HG03457 (cell line): ENCODE data around the gene SIGLECL1.
"Not testable (repeated sequence)": the region's sequence is repeated elsewhere in the genome, so short reads cannot be mapped to it uniquely, and the experiment has no call there.

Experiments used
- ATAC-seq: cut with Tn5 transposase; IDR thresholded peaks from one replicate; pipeline ENCODE4 v1.9.1; 2021; ENCODE audit warnings: moderate number of reproducible peaks; ENCODE audit not compliant: unreplicated experiment

Gene SIGLECL1

GRCh38 chr19:51250786-51251467 is at the start of gene SIGLECL1:
Gene SIGLECL1, plus strand, starts transcription at chr19:51251080. Its CDS starts 12,993 bp downstream, at chr19:51264073.
- ATAC-seq: no peak

- ATAC-seq: no peak
Measured at GRCh38 chr19:51201712-51202111, 49.2 kb upstream of the SIGLECL1 start.

DNA sequence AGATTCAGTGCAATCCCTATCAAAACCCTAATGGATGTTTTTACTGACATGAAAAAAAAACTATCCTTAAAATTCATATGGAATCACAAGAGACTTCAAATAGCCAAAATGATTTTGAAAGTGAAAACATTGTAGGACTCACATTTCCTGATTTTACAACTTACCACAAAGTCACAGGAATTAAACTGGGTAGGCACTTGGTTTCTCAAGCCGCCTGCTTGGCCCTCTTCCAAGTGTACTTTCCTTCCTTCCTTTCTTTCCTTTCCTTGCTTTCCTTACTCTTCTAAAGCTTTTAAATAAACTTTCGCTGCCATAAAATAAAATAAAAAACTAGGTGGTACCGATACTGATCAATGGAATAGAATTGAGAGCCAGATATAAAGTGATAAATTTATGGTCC is 47.0 kb upstream of the SIGLECL1 start:
- ATAC-seq: no peak

GRCh38 chr19:51204321-51204720 is 46.6 kb upstream of the SIGLECL1 start:
- no peak for ATAC-seq

GRCh38 chr19:51207747-51208146 is 43.1 kb upstream of the SIGLECL1 start:
- ATAC-seq: no peak

DNA sequence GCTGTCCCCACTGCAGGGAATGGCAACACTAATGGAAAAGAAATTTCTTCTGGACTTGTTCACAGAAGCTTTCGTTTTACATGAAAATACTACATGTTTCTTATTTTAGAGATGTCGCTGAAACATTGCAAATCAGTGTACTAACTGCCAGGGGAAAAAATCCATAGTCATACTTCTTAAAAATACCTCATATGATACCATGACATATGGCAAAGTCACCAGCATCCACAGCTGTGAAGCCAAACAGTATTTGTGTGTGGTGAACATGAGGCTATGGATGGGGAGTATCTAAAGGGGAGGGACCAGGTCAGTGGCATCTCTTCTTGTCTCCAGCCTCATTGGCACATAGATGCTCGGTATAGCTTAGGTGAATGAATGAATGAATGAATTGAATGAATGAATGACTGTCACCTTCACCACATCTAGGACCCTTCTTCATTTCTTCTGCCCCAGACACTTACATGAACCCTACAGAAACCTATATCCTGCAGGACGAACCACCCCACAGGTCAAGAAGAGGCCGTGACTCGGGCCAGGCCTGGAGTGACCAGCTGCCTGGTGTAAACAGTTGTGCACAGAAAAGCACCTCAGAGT is 40.6 kb upstream of the SIGLECL1 start:
- ATAC-seq: no peak

DNA sequence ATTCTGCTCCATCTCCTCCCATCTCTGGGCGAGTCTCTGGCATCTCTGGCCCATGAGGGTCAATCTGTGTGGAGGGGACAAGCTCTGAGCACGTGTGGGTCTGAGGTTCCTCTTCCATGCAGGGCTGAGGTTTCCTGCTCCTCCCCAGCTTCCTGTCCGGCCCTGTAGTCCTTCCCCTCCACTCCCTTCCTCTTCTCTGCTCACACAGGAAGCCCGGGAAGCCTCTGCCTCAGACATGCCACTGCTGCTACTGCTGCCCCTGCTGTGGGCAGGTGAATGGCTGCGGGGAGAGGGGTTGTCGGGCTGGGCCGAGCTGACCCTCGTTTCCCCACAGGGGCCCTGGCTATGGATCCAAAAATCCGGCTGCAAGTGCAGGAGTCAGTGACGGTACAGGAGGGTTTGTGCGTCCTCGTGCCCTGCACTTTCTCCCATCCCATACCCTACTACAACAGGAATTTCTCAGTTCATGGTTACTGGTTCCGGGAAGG is 40.0 kb upstream of the SIGLECL1 start:
- not testable (repeated sequence) for ATAC-seq

DNA sequence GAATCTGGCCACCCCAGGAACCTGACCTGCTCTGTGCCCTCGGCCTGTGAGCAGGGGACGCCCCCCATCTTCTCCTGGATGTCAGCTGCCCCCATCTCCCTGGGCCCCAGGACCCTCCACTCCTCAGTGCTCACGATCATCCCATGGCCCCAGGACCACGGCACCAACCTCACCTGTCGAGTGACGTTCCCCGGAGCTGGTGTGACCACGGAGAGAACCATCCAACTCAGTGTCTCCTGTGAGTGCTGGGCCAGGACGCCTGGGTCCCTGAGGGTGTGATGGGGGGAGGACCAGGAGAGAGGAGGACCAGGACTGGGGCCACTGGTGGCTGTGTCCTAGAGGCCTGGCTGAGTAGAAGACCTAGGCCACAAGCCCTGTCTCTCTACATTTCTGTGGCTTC is 39.0 kb upstream of the SIGLECL1 start:
- ATAC-seq: no peak

DNA sequence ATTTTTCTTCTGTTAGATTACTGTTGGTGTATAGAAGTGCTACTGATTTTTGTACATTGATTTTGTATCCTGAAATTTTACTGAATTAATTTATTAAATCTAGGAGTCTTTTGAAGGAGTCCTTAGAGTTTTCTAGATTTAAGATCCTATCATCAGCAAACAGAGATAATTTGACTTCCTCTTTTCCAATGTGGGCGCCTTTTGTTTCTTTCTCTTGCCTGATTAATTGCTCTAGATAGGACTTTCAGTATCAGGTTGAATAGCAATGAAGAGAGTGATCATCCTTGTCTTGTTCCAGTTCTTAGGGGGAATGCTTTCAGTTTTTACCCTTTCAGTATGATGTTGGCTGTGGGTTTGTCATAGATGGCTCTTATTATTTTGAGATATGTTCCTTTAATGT is 31.6 kb upstream of the SIGLECL1 start:
- no peak for ATAC-seq

DNA sequence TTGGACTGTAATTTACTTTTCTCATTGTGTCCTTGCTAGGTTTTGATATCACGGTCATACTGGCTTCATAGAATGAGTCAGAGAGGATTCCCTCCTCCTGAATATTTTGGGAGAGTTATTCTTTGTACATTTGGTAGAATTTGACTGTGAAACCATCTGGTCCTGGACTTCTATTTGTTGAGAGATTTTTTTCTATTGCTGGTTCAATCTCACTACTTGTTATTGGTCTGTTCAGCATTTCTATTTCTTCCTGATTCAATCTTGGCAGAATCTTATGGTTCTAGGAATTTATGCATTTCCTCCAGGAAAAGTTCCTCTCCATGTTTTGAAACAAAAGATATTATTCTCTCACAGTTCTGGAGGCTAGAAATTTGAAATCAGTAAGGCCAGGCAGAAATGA is 30.9 kb upstream of the SIGLECL1 start:
- ATAC-seq: no peak

GRCh38 chr19:51220996-51221395 is 29.9 kb upstream of the SIGLECL1 start:
- ATAC-seq: no peak

- no peak for ATAC-seq
Measured at GRCh38 chr19:51224163-51224641, 26.7 kb upstream of the SIGLECL1 start.

DNA sequence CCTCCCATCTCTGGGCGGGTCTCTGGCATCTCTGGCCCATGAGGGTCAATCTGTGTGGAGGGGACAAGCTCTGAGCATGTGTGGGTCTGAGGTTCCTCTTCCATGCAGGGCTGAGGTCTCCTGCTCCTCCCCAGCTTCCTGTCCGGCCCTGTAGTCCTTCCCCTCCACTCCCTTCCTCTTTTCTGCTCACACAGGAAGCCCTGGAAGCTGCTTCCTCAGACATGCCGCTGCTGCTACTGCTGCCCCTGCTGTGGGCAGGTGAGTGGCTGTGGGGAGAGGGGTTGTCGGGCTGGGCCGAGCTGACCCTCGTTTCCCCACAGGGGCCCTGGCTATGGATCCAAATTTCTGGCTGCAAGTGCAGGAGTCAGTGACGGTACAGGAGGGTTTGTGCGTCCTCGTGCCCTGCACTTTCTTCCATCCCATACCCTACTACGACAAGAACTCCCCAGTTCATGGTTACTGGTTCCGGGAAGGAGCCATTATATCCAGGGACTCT is 25.9 kb upstream of the SIGLECL1 start, which contains the start of gene CD33:
CD33 (plus strand) TSS at position 183 of the 496 bp plus-strand sequence; CDS start at position 222, 39 bp downstream.
- not testable (repeated sequence) for ATAC-seq

GRCh38 chr19:51226067-51226466 is 24.8 kb upstream of the SIGLECL1 start:
- ATAC-seq: no peak

DNA sequence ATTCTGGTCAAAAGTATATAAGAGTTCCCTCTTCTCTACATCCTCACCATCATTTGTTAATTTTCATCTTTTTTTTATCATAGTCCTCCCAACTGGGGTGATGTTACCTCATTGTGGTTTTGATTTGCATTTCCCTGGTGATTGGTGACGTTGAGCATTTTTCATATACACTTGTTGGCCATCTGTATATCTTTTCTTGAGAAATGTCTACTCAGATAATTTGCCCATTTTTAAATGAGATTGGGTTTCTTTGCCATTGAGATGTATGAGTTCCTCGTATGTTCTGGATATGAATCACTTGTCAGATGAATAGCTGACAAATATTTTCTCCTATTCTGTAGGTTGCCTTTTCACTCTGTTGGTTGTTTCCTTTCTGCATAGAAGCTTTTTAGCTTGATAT is 23.6 kb upstream of the SIGLECL1 start:
- no peak for ATAC-seq

GRCh38 chr19:51227966-51228365 is 22.9 kb upstream of the SIGLECL1 start:
- no peak for ATAC-seq

GRCh38 chr19:51240866-51241265 is 10.0 kb upstream of the SIGLECL1 start:
- ATAC-seq: no peak

GRCh38 chr19:51242881-51243630 is 7.8 kb upstream of the SIGLECL1 start:
- no peak for ATAC-seq

GRCh38 chr19:51246164-51246552 is 4.7 kb upstream of the SIGLECL1 start:
- no peak for ATAC-seq

- ATAC-seq: no peak
Measured at GRCh38 chr19:51247972-51248590, 2.8 kb upstream of the SIGLECL1 start.

DNA sequence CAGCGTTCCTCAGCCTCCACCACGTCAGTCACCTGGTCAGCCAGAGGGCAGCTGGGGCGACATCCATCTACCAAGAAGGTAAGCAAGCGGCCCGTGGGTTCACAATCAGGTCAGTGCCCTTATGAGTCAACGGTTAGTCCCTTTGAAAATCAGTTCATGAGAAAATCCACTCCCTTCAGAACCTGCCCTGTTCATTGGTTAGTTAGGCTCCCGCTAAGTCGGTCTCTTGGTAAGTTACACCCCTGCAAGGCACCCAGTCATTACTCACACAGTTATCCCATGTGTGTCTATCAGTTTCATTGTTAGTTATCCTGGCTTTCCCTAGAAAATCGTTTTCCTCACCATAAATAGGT is 564 bp downstream of the SIGLECL1 start:
- no peak for ATAC-seq
